Measurements from ENCODE around the gene WASL.
"Not testable (repeated sequence)": the region's sequence is repeated elsewhere in the genome, so short reads cannot be mapped to it uniquely, and the experiment has no call there.

DNA sequence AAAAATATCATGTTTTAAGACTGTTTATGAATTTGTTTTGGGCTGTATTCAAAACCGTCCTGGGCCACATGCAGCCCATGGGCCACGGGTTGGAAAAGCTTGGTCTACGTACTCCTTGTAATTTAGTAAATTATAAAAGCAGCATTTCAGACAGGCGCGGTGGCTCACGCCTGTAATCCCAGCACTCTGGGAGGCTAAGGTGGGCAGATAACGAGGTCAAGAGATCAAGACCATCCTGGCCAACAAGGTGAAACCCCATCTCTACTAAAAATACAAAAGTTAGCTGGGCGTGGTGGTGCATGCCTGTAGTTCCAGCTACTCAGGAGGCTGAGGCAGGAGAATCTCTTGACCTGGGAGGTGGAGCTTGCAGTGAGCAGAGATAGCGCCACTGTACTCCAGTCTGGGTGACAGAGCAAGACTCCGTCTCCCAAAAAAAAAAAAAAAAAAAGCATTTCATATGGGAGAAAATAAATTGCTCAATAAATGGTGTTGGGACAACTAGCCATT is 11.6 kb downstream of the WASL start:
- not testable (repeated sequence) for TF ChIP-seq ETV6 (CRISPR knock-in tag; conservative IDR thresholded peaks at IDR 0.05); NR2C2 (CRISPR knock-in tag; IDR thresholded peaks at IDR 0.05; ENCODE audit: borderline replicate concordance)
